GM21576 (cell line): Measurements from ENCODE around the gene KRTAP6-2.

ENCODE experiments used
- ATAC-seq: cut with Tn5 transposase; IDR thresholded peaks from one replicate; pipeline ENCODE4 v1.9.1; 2021; ENCODE audit warnings: mild to moderate bottlenecking, moderate library complexity; ENCODE audit not compliant: unreplicated experiment

Gene KRTAP6-2

GRCh38 chr21:30577766-30578165, 20.9 kb downstream of the KRTAP6-2 start:
- no peak for ATAC-seq

DNA sequence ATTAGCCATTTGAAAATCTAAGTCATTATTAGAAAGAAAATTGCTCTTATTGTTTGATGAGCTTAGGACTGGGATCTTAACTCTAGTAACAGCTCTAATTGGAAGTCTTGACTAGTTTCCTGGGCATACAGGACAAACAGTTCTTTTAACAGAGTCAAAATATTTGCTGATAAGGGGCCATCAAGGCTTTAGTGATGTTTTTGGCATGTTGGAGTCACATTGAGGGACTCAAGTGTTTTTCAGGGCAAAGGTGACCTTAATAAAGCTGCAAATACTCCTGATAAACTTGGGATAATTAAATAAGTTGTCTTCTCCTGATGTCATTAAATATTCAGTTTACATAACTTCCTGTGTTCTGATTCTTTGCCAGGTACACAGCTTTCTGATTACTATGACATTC, 31.1 kb downstream of the KRTAP6-2 start:
- ATAC-seq = no peak

DNA sequence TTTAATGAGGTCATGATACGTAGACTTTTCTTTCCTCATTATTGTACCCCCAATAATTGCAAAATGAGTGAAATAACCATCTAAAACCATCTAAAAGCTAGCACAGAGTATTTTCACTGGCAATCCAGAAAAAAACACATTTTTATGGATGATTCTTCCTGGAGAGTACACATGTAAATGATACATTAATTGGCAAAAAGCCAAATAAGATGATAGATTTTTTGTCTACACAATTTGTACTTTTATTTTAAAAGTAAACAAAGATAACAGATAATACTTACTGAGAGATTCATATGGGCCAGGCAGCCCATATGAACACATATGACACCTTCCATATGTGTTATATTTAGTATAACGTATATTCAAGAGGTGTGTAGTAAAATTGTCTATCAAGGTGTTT, 35.1 kb downstream of the KRTAP6-2 start:
- no peak for ATAC-seq

DNA sequence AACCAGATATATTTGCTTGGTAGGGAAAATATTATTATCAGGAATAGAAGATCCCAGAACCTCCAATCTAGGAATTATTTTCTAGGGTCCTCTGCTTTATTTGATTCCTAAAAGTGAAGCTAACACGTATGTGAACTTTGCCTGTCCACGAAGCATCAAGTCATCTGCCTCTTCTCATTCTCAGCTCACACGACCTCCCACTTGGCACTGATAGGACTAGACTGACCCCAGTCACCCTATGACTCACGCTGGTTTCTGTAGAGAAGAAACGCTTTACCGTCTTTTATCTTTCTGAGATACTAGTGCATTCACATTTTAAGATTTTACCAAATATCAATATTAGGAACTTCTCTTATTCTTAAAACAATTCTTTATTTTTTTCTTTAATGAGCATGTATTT, 35.6 kb downstream of the KRTAP6-2 start:
- no peak for ATAC-seq

- ATAC-seq = no peak
These were observed 36.7 kb downstream of the KRTAP6-2 start for GRCh38 chr21:30561957-30562356.

GRCh38 chr21:30561264-30561895, 37.3 kb downstream of the KRTAP6-2 start, which contains the start of gene KRTAP19-7:
Gene KRTAP19-7, minus strand, starts transcription at chr21:30561314. Its CDS starts 25 bp downstream, at chr21:30561289.
- ATAC-seq = no peak

DNA sequence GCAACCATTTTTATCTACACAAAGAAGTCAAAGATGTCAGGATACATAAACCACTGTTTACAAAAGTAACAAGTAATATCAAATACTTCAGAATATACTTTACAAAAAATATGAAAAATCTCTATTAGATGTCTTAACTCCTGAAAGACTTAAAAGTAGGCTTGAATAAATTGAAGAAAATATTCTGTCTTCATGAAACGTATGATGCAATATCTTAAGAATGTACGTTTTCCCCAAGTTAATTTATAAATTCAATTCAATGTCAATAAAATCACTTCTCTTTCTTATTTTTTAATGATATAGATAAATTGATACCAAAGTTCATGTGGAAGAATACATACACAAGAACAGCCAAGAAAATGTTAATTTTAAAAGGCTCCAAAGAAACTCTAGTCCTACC, 43.6 kb downstream of the KRTAP6-2 start:
- ATAC-seq = no peak

DNA sequence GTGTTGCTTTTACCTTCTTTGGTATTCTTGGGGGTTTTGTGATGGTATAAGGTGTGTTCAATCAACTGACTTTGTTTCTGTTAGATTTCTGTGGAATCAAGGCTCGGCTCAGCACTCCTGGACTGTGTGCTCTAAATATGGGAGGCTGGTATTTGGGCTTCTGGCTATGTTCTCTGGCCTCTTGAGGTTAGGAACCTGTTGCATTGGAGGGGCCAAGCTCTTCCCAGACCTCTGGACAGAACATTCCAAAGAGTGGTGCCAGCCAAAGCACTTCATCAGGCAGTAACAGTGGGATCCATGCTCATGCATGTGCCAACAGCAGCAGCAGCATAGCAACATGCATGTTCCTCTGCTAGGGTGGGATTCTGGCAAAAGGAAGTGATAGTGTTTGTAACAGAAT, 45.9 kb downstream of the KRTAP6-2 start:
- ATAC-seq = no peak
